ENCODE data around the gene SMAD6.

DNA sequence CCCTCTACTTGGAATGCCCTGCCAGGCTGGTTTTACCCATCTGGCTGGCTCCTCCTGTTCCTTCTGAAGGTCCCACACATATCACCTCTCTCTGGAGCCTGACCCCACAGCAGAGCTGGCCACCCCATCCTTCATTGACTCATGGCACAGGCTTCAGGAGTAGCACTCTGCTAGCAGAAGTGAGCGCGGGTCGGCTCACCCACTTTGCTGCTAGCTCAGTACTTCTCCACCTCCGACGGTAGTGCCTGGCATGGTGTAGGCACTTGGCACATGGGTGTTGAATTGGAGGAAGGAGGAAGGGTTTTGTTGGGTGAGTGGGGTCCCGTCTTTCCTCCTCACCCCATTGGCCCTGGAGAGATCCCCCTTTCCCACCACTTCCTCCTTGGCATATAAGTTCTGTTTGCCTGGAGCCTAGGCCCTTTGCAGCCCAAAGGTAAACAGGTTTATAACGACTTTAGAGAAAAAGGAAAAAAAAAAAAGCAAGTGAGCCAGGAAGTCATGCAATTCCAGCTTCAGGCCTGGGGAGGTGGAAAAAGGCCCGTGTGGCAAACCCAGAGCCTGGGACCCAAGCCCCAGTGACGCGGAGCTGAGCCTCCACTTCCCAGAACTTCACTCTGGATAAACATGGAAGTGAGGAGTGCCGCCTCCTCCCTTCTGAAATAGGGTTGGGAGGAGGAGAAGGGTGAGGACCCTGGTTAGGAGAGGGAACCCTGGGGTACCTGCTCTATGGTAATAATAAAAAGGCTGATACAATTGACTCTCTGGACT is 35.4 kb downstream of the SMAD6 start:
- TF ChIP-seq CTCF (IDR thresholded peaks at IDR 0.05; ENCODE audit: low read depth, low read length, poor library complexity, severe bottlenecking) (no peak), EZH2phosphoT487 (IDR thresholded peaks at IDR 0.05; ENCODE audit: borderline replicate concordance, low read length) (no peak)

Measured in DOHH2 (cell line).